HG02588 (cell line): ENCODE results near the gene INPP4B.

Source experiments
- ATAC-seq: cut with Tn5 transposase; IDR thresholded peaks from one replicate; pipeline ENCODE4 v1.9.1; 2021; ENCODE audit warnings: mild to moderate bottlenecking, moderate library complexity; ENCODE audit not compliant: unreplicated experiment

INPP4B gene

GRCh38 chr4:142041788-142042187 lies 804.3 kb downstream of the INPP4B start:
- ATAC-seq, result no peak

- ATAC-seq, result no peak
These were observed 806.1 kb downstream of the INPP4B start for GRCh38 chr4:142040043-142040442.

DNA sequence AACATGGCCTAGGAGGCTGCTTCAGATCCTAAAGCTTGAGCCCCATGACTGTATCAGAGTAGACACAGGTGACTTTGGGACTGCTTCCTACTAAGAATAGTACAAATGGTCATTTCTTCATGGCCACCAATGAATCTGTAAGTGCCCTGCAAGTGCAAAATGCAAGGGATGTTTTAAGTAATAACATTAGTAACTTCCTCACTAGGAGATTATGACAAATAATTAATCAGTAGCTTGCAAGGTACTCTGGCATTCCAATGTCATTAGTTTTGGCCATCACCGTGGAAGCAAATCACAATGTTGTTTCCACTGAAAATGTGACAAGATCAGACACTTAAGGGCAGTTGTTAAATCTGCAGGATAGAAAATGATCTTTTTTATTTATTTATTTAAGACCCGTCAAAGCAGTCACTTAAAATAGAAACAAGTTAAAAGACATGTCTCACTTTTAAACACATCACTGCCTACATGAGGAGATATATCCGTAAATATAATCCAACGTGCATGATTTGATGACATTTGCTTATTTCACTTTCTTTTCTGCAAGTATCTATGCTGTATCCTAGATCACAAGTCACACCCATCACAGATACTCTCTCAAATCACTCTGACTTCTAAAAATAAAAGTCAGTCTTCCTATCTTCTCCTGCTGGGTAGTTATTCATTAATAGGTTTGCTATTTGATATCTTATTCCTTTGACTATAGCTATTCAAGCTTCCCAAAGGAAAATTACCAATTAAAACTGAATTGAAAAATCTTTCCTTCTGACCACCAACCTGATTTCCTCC lies 809.1 kb downstream of the INPP4B start:
- no peak for ATAC-seq

- ATAC-seq, result no peak
These were observed 810.5 kb downstream of the INPP4B start for GRCh38 chr4:142035566-142035965.

GRCh38 chr4:142034101-142034500 lies 812.0 kb downstream of the INPP4B start:
- ATAC-seq, result no peak

GRCh38 chr4:142030010-142030409 lies 816.1 kb downstream of the INPP4B start:
- ATAC-seq, result no peak

DNA sequence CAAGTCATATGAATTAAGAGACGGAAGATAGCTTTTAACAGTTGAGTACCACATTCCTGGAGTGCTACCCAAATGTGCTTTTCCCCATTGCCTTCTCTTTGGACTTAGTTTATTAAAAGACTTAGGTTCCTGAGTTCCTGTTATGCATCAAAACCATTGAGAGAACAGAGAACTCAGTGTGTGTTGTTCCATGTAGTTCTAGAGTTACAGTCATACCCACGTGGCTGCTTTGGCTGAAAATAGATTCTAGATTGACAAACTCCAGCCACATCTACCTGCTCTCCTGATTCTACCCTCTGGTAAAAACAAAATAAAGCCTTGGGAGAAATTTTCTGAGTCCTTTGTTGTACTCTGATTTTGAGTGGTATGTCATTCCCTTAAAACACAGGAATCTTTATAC lies 824.3 kb downstream of the INPP4B start:
- ATAC-seq, result no peak

- no peak for ATAC-seq
These were observed 824.9 kb downstream of the INPP4B start for GRCh38 chr4:142021181-142021580.

DNA sequence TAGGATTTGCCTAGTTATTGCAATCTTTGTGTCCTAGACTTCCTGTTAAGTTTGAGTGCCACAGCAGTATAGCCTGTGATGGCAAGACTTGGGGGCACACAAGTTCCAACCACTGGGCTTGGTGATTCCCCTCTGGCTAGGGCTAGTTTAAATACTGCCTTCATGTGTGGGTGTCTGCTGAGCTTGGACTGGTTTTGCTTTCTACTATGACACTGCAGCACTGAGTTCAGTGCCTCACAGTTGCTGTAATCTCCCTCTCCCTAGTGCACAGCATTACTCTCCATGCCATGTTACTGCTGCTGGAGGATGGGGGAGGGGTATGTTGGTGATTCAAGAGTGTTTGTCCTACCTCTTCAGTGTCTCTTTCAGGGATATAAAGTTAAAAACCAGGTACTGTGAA lies 830.1 kb downstream of the INPP4B start:
- ATAC-seq, result peak; percentile 75

- no peak for ATAC-seq
These were observed 836.4 kb downstream of the INPP4B start for GRCh38 chr4:142009751-142010150.

GRCh38 chr4:142005519-142005918 lies 840.6 kb downstream of the INPP4B start:
- no peak for ATAC-seq

DNA sequence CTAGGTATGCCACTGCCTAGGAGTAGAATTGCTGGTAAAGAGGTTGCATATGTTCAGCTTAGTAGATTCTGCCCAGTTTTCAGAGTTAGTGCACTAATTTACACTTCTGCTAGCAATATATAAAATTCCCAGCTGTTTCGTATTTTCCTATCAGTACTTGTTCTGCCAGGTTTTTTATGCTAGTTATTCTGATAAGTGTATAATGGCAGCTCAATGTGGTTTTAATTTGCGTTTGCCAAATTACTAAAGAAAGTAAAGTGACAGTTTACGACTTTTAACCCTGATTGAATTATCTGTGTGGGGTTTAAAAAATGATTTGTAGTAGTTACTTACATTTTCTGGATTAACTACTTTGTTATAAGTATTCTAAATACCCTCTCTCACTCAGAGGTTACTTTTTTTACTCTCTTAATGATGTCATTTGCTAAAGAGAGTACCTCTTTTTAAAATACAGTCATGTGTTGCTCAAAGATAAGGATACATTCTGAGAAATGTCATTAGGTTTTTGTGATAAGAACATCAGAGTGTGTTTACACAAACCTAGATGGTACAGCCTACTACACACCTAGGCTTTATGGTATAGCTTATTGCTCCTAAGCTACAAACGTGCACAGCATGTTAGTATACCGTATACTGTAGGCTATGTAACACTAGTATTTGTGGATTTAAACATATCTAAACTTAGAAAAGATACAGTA lies 846.5 kb downstream of the INPP4B start:
- ATAC-seq, result no peak

DNA sequence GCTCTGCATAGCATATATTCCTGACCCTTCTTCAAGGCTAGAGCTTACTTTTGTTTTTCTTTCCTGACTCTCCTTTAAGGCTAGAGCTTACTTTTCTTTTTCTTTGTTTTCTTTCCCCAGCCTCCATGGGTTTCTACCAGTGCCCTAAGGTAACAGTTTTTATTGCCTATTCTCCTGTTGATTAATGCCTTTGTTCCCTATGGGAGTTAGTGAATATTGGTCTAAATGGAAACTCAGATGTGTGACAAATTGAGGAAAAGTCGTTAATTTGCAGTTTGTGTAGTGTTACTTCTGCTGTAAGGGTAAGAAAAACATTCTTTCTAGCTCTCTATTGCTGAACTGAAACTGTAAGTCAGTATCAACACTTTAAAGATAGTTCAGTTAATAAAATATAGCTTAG lies 851.0 kb downstream of the INPP4B start:
- ATAC-seq, result no peak

DNA sequence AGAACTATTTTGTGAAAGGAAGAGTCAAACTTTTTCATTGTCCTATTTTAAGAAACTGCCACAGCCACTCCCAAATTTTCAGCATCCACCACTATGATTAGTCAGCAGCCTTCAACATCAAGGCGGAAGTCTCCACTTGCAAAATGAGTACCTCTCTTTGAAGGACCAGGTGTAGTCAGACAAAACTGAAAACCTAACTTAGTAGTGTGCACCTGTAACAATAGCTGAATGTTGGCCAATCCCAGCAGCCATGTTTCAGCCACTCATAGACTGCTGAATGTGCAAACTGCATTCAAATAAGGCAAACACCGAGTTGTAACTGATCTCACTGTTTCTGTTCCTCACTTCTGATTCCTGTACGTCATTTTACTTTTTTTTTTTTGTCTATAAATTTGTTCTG lies 868.7 kb downstream of the INPP4B start:
- no peak for ATAC-seq
